Stimulated activated CD8-positive, alpha-beta memory T cell treated with anti-CD3 and anti-CD28 coated beads, Interleukin-15, amount 100 ng/mL, for 24 hours (primary cell): ENCODE results near the gene CABS1.

Experiments
- DNase-seq: peaks from one replicate; pipeline ENCODE4 v3.0.0-alpha.2; 2020; ENCODE audit warnings: low read depth

Gene CABS1

GRCh38 chr4:70382691-70383181 is 48.0 kb downstream of the CABS1 start, which contains the start of gene SMR3B:
SMR3B (plus strand) TSS chr4:70383131; CDS start chr4:70384511, 1,380 bp downstream.
- DNase-seq = no peak
